ENCODE measurements around the gene TMEM245.

Gene TMEM245

DNA sequence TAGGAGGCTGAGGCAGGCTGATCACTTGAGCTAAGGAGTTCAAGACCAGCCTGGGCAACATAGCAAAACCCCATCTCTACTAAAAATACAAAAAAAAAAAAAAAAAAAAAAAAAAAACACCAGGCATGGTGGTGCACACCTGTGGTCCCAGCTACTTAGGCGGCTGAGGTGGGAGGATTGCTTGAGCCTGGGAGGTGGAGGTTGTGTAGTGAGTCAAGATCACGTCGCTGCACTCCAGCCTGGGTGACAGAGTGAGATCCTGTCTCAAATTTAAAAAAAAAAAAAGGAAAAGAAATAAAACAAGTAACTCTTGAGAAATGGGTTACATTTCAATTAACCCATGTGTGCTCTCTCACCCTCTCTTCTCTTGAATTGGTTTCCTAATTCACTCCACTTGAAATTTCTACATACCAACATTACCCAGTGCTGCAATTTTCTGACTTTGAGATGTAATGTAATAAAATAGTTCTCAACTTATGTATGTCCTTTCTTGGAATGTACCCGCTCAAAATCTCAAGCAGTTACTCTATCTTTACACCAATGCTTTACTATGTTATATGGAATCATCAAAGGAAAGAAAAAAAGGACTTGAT lies 35.8 kb downstream of the TMEM245 start:
- no peak overlapping the region for H3K4me3 ChIP-seq (ENCODE audit: low read depth, low read length)
- TF ChIP-seq, protein P1, sequence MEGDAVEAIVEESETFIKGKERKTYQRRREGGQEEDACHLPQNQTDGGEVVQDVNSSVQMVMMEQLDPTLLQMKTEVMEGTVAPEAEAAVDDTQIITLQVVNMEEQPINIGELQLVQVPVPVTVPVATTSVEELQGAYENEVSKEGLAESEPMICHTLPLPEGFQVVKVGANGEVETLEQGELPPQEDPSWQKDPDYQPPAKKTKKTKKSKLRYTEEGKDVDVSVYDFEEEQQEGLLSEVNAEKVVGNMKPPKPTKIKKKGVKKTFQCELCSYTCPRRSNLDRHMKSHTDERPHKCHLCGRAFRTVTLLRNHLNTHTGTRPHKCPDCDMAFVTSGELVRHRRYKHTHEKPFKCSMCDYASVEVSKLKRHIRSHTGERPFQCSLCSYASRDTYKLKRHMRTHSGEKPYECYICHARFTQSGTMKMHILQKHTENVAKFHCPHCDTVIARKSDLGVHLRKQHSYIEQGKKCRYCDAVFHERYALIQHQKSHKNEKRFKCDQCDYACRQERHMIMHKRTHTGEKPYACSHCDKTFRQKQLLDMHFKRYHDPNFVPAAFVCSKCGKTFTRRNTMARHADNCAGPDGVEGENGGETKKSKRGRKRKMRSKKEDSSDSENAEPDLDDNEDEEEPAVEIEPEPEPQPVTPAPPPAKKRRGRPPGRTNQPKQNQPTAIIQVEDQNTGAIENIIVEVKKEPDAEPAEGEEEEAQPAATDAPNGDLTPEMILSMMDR (IDR thresholded peaks at IDR 0.05; ENCODE audit: borderline replicate concordance, insufficient read depth, low read depth, low read length), result no peak

DNA sequence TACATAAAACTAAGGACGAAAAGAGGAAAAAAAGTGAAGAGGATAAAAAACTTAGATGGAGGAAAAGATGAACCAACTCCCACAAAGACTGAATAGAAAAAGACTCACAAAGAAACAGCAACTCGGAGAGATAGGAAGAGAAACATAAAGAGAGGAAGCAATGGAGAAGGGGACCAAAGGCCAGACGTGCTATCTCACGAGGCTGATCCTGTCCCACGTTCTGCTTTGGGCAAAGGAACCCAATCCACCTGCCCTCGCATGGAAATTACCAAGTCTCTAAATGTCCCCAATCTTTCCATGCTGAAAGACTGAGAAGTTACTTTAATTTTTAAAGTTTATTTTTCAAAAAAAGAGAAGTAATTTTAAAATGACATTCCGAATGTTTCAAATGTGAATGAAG lies 36.6 kb downstream of the TMEM245 start:
- TF ChIP-seq, protein P1 (IDR thresholded peaks at IDR 0.05; ENCODE audit: borderline replicate concordance, insufficient read depth, low read depth, low read length), result no peak
- no peak overlapping the region for H3K4me3 ChIP-seq (ENCODE audit: low read depth, low read length)

DNA sequence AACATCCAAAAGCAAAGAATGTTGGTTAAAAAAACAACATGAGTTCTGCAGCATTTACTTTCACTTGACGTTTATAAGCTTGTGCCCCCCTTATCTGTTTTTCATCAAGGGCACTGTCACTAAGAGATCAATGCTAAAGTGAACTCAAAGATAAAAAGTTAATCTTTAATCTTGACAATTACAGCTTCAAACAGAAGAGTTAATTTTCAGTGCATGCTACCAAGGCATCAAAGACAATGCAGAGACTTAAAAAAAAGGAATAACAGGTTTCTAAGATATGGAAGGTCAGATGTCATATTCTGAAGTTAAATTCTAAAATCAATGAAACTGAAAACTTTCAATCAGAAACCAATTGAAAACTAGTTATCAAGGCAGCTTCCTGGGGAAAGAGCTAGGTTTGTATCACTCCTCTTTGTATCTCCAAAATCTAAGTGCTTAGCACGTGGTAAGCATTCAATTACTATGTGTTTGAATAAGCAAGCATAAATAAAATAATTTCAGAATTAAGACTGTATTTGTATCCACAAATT lies 37.6 kb downstream of the TMEM245 start:
- TF ChIP-seq, protein P1 (IDR thresholded peaks at IDR 0.05; ENCODE audit: borderline replicate concordance, insufficient read depth, low read depth, low read length), result no peak
- no peak overlapping the region for H3K4me3 ChIP-seq (ENCODE audit: low read depth, low read length)

DNA sequence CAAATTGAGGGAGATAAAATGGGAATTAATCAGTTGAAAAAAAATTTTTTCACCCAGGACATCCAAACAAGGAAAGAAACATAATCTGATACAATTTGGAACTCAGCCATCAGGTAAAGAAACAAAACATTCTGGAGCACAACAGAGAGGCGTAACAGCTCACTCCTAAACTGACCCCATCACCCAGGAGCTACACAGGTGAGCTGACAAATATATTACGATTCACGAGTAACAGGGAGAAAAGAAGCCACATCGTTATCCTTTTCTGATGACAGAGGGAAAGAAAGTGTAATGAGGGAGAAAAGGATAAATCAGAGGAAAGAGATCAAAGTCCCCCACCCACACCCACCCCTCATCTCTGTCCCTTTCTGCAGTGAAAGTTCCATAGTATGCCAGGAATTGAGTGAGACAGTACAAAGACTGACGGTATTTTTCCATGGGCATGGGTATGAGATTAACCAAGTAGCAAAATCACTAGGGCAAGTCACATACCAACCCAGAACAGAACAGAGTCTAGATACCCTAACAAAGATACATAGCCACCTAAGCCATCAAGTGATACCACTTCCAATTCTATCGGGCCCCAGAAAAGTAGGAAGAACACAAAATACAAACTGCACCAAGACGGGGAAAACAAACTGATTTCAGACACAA lies 45.4 kb downstream of the TMEM245 start:
- TF ChIP-seq, protein P1 (IDR thresholded peaks at IDR 0.05; ENCODE audit: borderline replicate concordance, insufficient read depth, low read depth, low read length), result no peak
- H3K4me3 ChIP-seq (ENCODE audit: low read depth, low read length), result no peak overlapping the region

DNA sequence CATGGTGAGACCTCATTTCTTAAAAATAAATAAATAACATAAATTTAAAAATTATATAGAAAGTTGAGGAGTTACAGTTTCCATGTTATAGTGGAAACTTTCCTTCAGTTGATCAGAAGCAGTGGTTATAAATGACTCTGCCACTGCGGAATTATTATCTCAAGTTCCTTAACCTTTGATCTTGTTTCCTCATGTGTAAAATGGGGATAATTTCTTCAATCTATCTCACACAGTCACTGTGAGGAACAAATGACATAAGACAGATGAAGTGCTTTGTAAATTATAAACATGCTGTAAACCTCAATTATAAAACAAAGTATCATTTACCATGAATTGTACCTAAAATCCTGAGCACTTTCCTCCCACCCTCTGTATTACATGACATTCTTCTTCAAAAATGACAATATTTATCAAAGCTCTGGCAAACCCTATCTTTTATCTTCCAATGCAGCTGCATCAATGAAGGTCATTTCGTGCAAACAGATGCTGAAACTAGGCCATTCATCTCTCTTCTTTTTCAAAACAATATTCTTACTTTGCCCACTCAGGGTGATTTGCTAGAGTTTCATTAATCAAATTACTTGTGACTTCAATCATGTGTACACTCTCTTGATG lies 46.8 kb downstream of the TMEM245 start:
- H3K4me3 ChIP-seq (ENCODE audit: low read depth, low read length), result no peak overlapping the region
- TF ChIP-seq, protein P1 (IDR thresholded peaks at IDR 0.05; ENCODE audit: borderline replicate concordance, insufficient read depth, low read depth, low read length), result no peak

DNA sequence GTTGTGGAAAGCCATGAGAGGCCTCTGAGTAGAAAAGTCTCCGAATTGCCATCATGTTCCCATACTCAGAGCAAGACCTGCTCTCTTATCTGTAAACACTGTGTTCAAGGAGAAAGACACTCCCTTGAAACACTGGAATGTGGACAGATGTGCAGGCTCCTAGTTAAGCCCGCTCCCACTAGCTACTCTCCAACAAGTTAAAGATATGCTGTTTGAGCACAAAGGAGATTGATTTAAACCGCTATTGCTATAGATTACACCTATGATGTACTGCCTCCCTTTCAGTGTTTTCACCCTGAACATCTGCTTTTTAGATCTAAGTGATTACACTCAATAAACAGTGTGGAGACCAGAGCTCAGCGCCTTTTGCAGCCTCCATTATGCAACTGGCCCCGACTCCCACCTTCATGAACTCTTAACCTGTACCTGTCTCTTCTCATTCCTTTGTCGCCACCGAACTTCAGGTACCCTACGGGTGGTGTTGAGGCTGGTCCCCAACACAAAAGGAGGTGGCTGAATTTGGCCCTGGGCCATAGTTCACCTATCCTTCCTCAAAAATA lies 47.5 kb downstream of the TMEM245 start:
- no peak overlapping the region for H3K4me3 ChIP-seq (ENCODE audit: low read depth, low read length)
- TF ChIP-seq, protein P1 (IDR thresholded peaks at IDR 0.05; ENCODE audit: borderline replicate concordance, insufficient read depth, low read depth, low read length), result no peak
